HG03039 (cell line): ENCODE data around the gene KRTAP21-2.
"Not testable (repeated sequence)": the region's sequence is repeated elsewhere in the genome, so short reads cannot be mapped to it uniquely, and the experiment has no call there.

Experiments
- ATAC-seq: cut with Tn5 transposase; IDR thresholded peaks from one replicate; pipeline ENCODE4 v1.9.1; 2021; ENCODE audit warnings: mild to moderate bottlenecking, moderate library complexity; ENCODE audit not compliant: unreplicated experiment

The KRTAP21-2 gene

GRCh38 chr21:30747159-30747558, at the start of gene KRTAP21-2:
Gene KRTAP21-2 (minus strand): TSS chr21:30747259. CDS start chr21:30747202, 57 bp downstream.
- ATAC-seq, result no peak

- ATAC-seq, result no peak
Measured at GRCh38 chr21:30793581-30794314, 46.7 kb upstream of the KRTAP21-2 start.

GRCh38 chr21:30779249-30779648, 32.2 kb upstream of the KRTAP21-2 start:
- ATAC-seq, result no peak

GRCh38 chr21:30769724-30770431, 22.8 kb upstream of the KRTAP21-2 start:
- ATAC-seq, result no peak

GRCh38 chr21:30760776-30761175, 13.7 kb upstream of the KRTAP21-2 start:
- no peak for ATAC-seq

- ATAC-seq, result no peak
Measured at GRCh38 chr21:30758306-30758705, 11.2 kb upstream of the KRTAP21-2 start.

GRCh38 chr21:30755328-30755727, 8.3 kb upstream of the KRTAP21-2 start, which contains the start of gene KRTAP21-1:
Gene KRTAP21-1 (minus strand): TSS chr21:30755428. CDS start chr21:30755378, 50 bp downstream.
- ATAC-seq, result not testable (repeated sequence)

GRCh38 chr21:30740462-30740861, 6.6 kb downstream of the KRTAP21-2 start:
- ATAC-seq, result no peak

- ATAC-seq, result no peak
Measured at GRCh38 chr21:30733026-30733425, 14.0 kb downstream of the KRTAP21-2 start.

GRCh38 chr21:30726726-30727125, 20.3 kb downstream of the KRTAP21-2 start:
- no peak for ATAC-seq

GRCh38 chr21:30719401-30719800, 27.7 kb downstream of the KRTAP21-2 start:
- no peak for ATAC-seq

- no peak for ATAC-seq
Measured at GRCh38 chr21:30718239-30718909, 28.7 kb downstream of the KRTAP21-2 start, which contains the start of gene KRTAP21-3. Gene KRTAP21-3 (minus strand): TSS chr21:30718777. CDS start chr21:30718759, 18 bp downstream.

GRCh38 chr21:30717105-30717504, 30.0 kb downstream of the KRTAP21-2 start:
- ATAC-seq, result no peak

GRCh38 chr21:30714946-30715345, 32.1 kb downstream of the KRTAP21-2 start:
- ATAC-seq, result no peak

GRCh38 chr21:30714456-30714855, 32.6 kb downstream of the KRTAP21-2 start:
- ATAC-seq, result no peak

GRCh38 chr21:30713766-30714165, 33.3 kb downstream of the KRTAP21-2 start:
- no peak for ATAC-seq

GRCh38 chr21:30710499-30710898, 36.6 kb downstream of the KRTAP21-2 start:
- ATAC-seq, result no peak

- no peak for ATAC-seq
Measured at GRCh38 chr21:30707409-30707808, 39.6 kb downstream of the KRTAP21-2 start.
